ENCODE data around the gene TAPT1. TPM values are rescaled to one million over a fixed set of nuclear protein-coding genes. Genes with fewer than 3 reads are reported as not detected.
"Not testable (repeated sequence)": the region's sequence is repeated elsewhere in the genome, so short reads cannot be mapped to it uniquely, and the experiment has no call there.

Gene TAPT1
- total RNA-seq, 2 donors from 2014 or later, result 43.0 to 71.3 TPM

DNA sequence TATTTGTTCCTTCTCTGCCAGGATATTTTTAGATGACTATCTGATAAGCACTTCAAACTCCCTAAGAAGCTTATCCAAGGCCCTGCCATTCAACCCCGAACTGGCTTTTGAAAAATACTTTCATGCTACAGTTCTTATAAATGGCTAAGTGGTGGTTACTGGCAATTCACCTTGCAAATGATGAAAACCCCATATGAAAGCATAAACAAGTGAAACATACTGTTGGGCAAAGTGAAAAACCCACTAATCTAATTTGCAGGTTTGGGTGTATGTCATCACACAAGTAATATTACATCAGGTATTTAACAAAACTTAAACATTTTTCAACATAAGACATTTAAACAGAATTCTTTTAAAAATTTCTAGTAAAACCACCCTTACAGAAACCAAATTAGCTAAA, 31.1 kb downstream of the TAPT1 start:
- intact Hi-C loops (cut with DNase I), result loop anchor here in 1 of 2 donors (5.0 to 10.0 kb wide), 2 partner anchors 70 to 168 kb away; no protein-coding TSS in a partner anchor
- no peak for DNase-seq (ENCODE audit: low spot score)

GRCh38 chr4:16194798-16195197, 31.5 kb downstream of the TAPT1 start:
- not testable (repeated sequence) for DNase-seq (ENCODE audit: low spot score)
- intact Hi-C loops (cut with DNase I), result loop anchor here in 1 of 2 donors (5.0 to 10.0 kb wide), 2 partner anchors 70 to 167 kb away; no protein-coding TSS in a partner anchor

GRCh38 chr4:16194214-16194613, 32.1 kb downstream of the TAPT1 start:
- intact Hi-C loops (cut with DNase I), result loop anchor here in 1 of 2 donors (10.0 kb wide), 1 partner anchor 71 kb away; no protein-coding TSS in a partner anchor
- no peak for DNase-seq (ENCODE audit: low spot score)

- intact Hi-C loops (cut with DNase I), result loop anchor here in 1 of 2 donors (10.0 kb wide), 1 partner anchor 72 kb away; no protein-coding TSS in a partner anchor
- DNase-seq (ENCODE audit: low spot score), result no peak
Measured at GRCh38 chr4:16192631-16193518, 33.4 kb downstream of the TAPT1 start.

DNA sequence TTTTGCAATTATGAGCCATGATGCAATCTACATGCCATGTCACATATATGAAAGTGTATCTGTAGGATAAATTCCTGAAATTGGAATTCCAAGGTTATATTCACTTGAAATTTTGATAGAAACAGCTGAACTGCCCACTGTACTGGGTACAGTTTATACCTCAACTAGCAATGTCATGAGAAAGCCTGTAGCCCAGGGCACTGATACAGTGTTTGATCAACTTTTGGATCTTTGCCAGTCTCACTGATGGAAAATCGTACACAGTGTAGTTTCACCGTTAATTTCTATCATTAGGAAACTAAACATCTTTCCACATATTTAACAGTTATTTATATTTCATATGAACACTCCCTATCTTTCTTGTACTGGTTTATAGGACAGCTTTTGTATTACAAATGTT, 34.2 kb downstream of the TAPT1 start:
- intact Hi-C loops (cut with DNase I), result loop anchor here in 1 of 2 donors (10.0 kb wide), 1 partner anchor 73 kb away; no protein-coding TSS in a partner anchor
- DNase-seq (ENCODE audit: low spot score), result no peak

- intact Hi-C loops (cut with DNase I), result no loop called here
- DNase-seq (ENCODE audit: low spot score), result no peak
Measured at GRCh38 chr4:16187455-16187854, 38.8 kb downstream of the TAPT1 start.

DNA sequence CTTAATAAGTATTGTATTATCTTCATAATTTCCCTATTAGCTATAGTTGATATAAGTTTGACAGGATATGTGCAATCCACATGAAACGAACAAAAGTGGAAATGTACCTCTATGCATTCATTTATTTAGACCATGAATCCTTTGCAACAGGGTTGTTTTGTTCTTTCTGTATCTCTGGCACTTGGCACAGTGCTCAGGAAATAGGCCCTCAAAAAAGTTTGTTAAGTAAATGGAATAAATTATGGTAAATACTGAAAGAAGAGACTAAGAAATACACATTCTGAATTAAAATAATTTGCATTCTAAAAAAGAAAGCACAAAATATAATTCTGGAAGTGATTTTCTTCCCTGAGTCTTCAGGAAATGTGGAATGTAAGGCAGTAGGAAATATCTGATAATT, 39.3 kb downstream of the TAPT1 start:
- intact Hi-C loops (cut with DNase I), result no loop called here
- DNase-seq (ENCODE audit: low spot score), result no peak

DNA sequence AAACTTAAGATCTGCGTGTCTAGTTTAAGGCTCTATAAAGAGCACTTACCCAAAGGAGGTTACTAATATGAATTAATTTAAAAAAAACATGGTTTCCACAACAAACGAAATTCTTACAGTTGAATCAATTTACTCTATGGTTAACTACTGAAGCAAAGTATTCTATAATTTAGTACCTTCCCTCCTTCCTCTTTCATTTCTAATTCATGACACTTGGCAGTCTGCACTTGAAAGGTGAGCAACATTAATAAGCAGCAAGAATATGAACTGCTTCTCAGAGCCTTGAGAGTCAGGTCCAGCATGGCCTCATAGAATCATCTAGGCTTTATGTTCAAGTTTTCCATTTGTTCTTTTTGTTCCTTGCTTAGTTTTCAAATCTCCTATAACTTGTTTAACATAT, 42.7 kb downstream of the TAPT1 start:
- no peak for DNase-seq (ENCODE audit: low spot score)
- intact Hi-C loops (cut with DNase I), result no loop called here

DNA sequence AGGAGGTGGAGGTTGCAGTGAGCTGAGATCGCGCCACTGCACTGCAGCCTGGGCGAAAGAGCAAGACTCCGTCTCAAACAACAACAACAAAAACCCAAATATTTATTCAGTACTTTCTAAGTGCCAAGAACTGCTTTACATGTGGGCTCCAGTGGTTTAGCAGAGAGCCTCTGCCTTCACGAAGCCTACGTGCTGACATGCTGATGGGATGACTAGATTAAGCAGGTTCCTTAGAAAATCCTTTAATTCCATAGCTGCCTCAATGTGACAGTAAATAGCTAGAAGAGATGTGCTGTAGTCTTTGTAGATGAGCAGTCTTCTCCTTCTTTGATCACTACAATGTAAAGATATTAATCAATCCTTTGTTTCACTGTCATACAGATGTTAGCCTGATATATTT, 49.6 kb downstream of the TAPT1 start:
- intact Hi-C loops (cut with DNase I), result no loop called here
- no peak for DNase-seq (ENCODE audit: low spot score)

GRCh38 chr4:16171831-16172230, 54.4 kb downstream of the TAPT1 start:
- intact Hi-C loops (cut with DNase I), result no loop called here
- no peak for DNase-seq (ENCODE audit: low spot score)

DNA sequence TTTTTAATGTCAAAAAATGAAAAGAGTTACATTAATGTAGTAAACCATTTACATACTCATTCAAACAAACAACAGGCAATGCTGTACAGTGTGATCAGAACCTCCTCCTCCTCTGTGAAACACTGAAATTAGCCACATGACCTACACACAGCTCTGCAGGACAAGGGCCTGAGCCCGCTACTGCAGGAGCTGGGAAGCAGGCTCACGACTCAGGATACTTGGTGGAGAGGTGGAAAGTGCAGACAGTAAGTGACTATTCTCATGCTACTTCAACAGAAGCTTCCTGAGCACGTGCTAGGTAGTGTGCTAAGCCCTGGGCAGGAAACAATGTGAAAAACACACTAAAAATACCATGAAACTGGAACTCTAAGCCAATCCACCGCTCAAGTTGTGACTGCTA, 56.8 kb downstream of the TAPT1 start:
- DNase-seq (ENCODE audit: low spot score), result no peak
- intact Hi-C loops (cut with DNase I), result no loop called here

- DNase-seq (ENCODE audit: low spot score), result no peak
- intact Hi-C loops (cut with DNase I), result no loop called here
Measured at GRCh38 chr4:16168710-16169388, 57.4 kb downstream of the TAPT1 start.

- intact Hi-C loops (cut with DNase I), result no loop called here
- no peak for DNase-seq (ENCODE audit: low spot score)
Measured at GRCh38 chr4:16168144-16168543, 58.1 kb downstream of the TAPT1 start.

GRCh38 chr4:16165931-16166330, 60.3 kb downstream of the TAPT1 start:
- intact Hi-C loops (cut with DNase I), result no loop called here
- DNase-seq (ENCODE audit: low spot score), result no peak

GRCh38 chr4:16162891-16163290, 63.4 kb downstream of the TAPT1 start:
- intact Hi-C loops (cut with DNase I), result no loop called here
- DNase-seq (ENCODE audit: low spot score), result no peak

DNA sequence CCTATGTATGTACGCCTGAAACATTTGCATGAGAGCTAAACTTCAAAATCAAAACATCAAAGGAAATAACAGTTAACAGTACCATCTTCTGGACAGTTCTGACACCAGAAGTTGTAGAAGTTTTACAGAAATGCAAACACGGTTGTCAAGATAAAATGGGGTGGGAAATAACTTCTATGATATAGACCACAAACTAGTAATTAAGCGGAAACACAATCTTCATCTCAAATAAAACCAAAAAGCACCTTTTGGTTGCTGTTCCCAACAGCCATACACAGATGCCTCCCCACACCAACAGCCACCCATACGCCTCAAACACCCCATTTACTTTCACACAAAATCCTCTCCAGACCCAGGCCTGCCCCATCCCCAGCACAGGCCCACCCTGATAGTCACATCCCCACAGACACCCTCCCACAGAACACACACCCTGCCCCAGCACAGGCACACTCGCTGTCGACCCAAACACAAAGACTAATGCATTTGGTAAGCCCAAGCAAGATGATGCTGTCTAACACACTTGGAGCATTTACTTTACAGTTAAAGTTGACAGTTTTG, 64.3 kb downstream of the TAPT1 start:
- no peak for DNase-seq (ENCODE audit: low spot score)
- intact Hi-C loops (cut with DNase I), result no loop called here

- no peak for DNase-seq (ENCODE audit: low spot score)
- intact Hi-C loops (cut with DNase I), result no loop called here
Measured at GRCh38 chr4:16160457-16160856, 65.8 kb downstream of the TAPT1 start.

DNA sequence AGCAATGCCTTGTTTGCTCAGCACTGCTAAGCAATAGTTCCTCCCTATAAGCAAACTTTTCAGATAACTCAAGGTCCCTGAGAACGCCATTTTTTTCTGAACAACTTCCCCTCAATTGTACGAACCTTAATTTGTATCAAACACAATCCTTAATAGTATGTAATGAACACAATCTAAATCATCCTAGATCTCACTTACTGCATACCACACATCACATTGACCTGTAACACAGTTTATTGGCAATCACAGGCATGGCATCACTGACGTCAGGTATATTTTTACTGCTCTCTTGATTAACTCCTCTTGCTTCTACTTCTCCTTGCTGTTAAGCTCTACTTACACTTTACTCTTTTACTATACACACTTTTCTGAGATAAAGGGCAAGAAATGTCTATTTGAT, 67.0 kb downstream of the TAPT1 start:
- DNase-seq (ENCODE audit: low spot score), result no peak
- intact Hi-C loops (cut with DNase I), result no loop called here

DNA sequence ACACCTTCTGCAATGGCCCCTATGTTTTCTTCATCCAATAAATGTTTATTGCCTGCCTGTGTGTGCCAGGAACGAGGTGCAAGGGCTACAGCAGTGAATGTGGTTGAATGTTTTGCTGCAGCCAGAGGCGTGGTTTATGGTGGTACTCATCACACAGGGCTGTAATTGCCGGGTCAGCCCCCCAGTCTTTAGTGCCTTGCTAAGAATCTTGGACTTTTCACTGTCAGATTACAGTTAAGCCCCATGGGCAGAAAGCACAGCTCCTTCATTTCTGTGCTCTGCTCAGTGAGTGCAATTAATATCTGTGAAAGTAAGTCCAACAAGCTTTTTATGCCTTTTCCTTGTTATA, 67.8 kb downstream of the TAPT1 start:
- DNase-seq (ENCODE audit: low spot score), result no peak
- intact Hi-C loops (cut with DNase I), result no loop called here
